Dermis blood vessel endothelial cell (primary cell): ENCODE measurements around the gene LINC01488. TPM values are rescaled to one million over a fixed set of nuclear protein-coding genes. Genes with fewer than 3 reads are reported as not detected.

ENCODE experiments used
- DNase-seq: peaks from one replicate; pipeline ENCODE4 v3.0.0; 2010
- total RNA-seq: library from RNA; depleted of rRNA; stranded (reverse); fragments of >200 nt; gene quantifications from 2 replicates; pipeline ENCODE4 v1.2.3, GENCODE V29; 2014

The LINC01488 gene
- total RNA-seq, result not detected in 2 replicates

DNA sequence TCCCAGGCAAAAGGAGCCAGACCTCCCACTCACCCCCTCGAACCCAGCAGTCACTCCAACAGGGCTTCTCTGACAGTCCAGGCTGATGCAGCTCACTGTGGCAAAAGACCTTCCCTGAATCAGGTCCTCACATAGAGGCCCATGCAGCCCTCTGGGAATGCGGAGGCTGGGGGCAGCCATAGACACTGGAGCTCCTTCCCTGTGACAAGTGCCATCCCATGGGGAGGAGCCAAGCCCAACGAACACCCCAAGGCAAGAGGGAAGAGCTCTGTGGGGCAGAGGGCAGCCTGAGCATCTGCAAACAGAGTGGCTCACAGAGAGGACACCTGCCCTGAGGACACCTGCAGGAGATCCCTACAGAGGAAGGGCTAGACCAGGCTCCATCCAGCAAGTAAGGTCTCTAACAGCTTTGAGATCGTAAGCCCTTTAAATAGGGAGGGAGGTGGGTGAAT lies at the start of gene LINC01488:
LINC01488 (plus strand) TSS at position 271 of the 452 bp plus-strand sequence.
- DNase-seq, result no peak

DNA sequence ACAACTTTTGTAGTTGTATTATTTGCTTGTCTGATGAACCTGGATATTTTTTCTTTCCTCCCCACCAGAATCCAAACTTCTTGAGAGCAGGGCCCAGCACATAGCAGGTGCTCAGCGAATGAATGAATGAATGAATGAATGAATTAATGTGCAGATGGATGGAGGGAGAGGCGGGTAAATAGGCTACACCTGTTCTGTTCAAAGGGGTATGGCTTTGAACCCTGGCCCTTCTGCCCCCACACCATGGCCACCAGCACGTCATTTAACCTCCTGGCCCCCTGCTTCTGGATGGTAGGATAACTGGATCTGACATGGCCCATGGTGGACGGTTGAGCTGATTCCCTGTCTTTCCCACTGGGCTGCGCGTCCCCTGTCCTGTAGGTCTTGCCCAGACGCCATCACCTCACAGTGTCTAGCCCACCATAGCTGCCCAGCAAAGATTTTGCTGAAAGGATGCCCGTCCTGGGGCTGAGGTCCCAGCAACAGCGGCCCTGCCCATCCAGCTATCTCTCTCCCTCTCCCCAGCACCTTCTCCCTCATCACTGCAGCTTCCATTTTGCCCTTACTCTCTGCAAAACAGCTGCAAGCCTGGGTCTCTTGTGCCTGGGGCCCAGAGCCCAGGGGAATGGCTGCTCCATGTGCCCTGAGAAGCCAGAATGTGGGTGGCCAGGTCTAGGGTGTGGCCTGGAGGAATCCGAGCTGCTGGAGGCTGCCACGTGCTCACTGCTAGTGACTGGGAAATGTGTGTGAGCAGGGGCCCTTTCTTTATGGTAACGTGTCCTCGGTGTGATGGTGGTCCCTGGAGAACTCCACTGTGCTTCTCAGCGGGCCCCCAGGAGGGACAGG lies 49.3 kb upstream of the LINC01488 start:
- DNase-seq, result no peak

DNA sequence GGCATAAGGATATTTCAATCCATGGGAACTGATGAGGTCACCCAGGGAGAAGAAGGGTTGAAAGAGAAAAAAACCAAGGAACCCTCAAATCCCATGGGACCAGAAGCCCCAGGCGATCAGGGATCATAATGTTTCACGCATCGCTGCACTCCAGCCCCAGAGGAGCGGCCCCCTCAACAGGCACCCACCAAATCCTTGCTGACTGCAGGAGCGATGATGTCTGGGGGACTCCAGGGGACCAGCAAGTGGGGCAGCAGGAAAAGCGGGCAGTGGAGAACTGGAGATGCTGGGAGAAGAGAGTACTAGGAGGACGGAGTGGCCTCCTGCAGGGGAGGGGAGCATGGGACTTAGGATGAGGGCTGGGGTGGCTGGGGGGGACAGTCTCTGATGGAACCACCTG lies 47.7 kb upstream of the LINC01488 start:
- DNase-seq, result no peak

DNA sequence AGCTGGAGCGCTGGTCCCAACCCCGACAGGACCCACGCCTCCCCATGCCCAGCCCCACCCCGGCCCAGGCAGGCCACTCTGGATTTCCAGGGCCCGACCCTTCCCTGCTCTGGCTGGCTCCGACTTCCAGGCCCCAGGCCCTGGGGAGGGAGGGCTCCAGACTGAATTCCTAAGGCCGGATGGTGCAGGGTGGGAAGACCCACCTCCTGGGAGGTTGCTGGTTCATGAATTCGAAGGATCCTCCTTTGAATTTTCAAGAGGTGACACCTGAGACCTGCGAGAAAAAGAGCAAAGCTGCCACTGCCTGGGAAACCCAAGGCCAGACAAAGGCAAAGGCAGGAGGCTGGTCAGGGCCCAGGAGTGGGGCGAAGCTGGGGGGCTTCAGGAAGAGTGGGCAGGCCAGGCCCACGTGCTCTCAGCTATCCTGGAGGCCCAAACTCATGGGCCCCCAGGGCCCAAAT lies 47.0 kb upstream of the LINC01488 start:
- no peak for DNase-seq

DNA sequence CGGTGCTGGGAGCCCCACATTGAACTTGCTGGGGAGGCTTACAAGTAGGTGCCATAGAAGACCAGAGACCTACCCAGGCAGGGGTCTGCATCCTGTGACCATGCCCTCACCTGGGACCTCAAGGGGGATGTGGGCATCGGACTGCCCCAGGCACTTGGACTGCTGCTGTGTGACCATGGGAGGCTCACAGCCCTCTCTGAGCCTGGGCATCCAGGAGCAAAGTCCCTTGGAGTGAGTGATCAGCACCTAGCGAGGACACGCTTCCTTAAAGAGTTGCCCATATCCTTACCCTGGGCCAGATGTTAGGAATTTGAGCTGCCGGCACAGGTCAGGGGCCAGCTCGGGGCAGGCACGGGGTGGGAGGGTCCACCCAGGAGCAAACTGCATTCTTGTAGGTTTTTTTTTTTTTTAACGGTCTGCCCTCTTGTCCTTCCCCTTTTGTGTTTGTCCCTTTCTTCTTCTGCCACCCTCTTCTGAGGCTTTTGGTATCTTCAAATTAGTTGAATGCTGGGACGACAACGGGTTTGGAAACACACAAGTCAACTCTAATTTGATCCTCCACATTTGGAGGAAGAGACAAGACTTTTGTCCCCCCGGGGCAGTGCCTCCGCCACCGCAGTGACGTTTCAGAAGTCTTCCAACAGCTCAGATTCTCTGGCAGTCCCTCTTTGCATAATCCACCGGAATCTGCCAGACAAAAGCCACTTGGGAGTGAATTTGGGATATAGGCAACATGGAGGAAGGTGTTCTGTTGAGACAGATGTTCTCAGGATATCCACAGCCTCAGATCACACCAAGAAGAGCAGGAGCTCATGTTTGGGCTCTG lies 46.1 kb upstream of the LINC01488 start:
- DNase-seq, result no peak

DNA sequence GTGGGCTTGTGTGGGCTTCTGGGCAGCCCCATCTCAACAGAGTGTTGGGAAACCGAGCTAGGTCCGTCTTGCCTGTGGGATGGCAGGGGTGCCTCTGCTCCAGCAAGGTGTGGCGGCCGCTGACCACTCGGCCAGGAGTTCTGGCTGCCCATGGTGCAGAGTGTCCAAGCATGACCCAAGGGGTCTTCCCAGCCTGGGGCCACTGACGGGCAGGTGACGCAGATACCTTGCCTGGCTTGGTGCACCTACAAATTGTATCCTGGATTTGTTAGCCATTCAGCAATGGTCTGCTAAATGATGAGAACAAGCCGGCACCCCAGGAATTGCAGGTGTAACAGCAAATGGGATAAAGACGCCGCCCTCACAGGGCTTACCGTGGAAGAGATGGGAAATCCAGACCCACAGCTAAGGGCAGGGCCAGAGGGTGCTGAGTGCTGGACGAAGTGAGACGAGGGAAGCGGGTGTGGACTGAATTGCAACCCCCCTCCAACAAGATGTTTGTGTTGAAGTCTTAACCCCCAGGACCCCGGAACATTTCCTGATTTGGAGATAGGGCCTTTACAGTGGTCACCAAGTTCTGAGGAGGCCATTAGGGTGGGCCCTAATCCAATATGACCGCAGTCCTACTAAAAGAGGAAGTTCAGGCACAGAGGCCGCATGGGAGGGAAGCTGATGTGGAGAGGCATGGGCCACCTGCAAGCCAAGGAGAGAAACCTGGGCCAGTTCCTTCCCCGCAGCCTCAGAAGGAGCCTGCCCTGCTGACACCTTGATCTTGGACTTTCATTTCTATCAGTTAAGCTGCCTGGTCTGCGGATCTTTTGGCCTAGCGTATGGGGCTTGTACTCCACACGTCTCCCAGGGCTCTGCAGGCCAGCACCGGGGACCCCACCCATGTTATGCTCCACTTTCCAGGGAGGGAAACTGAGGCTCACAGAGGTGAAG lies 45.2 kb upstream of the LINC01488 start:
- DNase-seq, result no peak

DNA sequence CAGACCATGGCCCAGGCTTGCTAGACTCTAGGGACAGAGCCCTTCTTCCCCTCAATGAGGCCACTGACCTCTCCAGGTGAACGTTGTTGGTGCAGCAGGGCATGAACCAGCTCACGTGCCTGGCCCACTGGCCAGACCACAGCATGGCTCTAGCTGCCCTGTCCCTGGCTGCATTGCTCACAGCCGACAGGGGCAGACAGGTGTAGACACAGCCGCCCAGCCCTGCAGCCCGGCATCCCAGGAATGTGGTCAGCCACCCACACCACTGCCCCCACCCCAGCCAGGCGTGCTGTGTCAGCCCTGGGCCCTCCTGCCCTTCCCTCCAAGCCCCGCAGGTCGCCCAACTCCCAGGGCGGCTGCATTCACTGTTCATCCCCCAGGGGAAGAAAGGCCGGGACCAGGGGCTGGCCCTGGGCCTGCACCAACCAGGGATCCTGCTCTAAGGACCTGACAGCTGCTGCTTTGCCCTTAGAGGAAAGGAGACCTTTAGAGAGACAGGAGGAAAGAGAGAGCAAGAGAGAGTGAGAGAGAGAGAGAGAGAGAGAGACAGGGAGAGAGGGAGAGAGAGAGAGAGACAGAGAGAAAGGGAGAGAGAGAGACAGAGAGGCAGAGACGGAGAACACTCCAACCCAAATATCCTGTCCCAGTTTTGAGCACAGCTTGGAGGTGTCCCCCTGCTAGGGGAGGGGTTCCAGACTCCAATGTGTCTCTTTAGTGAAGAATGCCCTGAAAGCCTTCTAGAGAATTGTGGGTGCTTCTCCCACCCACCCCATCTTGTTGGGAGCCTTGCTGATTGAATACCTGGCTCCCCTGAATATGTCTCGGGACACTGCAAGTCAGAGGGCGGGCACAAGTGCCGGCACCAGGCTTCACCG lies 44.2 kb upstream of the LINC01488 start:
- DNase-seq, result no peak

DNA sequence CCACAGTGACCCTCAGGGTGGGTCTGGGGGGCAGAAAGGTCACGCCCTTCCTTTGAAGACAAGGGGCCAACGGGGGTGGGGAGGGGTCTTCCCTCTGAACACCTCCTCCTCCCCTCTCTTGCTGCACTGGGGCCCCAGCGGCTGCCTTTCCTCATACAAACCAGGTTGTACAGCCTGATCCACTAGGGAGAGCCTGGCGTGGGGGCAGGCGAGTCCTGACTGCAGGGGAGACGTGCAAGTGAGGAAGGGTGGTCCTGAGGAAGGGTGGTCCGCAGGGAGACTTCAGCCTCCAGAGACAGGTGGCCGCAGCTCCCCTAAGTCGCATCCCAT lies 43.6 kb upstream of the LINC01488 start:
- DNase-seq, result no peak

DNA sequence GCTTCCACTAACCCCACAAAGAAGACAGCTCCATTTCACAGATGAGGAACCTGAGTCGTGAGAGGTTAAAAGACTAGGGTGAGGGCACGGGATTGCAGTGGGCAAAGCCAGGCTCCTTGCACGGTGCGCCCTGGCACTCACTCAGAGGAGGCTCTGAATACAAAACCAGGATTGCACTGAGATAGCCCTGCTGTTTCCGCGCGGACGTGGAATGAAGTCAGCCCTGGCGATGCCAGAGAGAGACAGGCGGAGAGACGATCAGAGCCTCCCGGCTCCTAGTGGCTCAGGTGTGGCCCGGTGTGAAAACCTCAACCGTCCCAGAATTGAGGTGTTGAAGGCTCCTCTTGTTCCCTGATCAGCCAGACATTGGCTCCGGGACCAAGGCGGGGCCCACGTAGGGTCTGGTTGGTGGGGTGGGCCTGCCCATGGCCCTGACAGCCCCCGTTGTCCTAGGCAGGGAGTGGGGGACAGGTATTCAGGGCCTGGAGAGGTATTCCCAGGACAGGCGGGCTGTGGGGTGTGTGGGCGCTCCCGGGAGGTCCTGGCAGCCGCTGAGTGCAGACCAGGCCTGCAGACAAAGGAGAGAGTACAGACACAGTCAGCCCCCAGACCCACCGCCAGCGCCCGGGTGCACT lies 43.1 kb upstream of the LINC01488 start:
- no peak for DNase-seq

DNA sequence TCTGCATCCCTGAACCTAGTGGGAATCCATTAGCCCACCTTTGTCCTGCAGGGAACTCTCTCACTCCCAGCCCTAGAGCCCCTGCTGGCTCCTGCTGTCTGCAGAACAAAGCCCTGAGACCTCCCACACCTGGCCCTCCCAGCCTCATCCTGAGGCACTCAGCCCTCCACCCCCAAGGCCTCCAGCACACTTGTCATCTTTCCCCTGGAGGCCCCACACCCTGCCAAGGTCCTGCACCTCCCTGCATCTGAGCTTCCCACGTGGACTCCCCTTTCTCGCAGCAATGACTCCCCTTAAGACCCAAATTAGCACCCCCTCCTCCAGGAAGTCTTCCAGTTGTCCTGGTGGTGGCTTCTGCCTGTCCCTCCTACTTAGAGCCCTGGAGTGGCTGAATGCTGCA lies 42.3 kb upstream of the LINC01488 start:
- no peak for DNase-seq

DNA sequence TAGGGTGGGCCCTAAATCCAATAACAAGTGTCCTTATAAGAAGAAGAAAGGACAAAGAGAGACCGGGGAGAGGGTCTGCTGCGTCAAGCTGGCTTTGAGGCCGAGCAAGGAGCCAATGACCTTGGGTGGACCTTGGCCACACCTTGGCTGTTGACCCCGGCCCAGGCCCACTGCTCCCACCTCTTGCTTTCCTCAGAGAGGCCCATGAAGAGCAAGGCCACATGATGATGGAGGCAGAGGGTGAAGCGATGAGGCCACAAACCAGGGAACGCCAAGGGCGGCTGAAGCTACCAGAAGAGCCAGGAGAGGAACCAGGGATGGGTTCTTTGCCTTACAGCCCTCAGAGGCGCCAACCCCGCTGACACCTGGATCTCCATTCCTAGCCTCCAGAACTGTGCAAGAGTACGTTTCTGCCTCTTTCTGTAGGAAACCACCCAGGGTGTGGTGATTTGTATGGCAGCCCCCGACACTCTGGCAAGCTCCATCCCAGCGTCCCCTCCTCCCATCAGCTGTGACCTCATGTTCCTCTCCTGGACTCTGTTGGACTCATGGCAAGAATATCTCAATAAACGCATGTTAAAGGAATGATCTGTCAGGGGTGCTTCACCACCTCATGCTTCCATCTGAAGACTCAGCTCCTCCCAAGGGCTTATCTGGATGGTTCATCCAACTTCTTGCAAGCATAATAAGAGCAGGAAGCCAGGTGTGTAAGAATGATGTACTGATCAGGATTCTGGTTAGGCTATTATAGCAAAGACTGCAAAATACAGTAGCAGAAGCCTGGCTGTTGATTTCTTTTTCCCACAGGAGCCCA lies 41.6 kb upstream of the LINC01488 start:
- DNase-seq, result no peak

DNA sequence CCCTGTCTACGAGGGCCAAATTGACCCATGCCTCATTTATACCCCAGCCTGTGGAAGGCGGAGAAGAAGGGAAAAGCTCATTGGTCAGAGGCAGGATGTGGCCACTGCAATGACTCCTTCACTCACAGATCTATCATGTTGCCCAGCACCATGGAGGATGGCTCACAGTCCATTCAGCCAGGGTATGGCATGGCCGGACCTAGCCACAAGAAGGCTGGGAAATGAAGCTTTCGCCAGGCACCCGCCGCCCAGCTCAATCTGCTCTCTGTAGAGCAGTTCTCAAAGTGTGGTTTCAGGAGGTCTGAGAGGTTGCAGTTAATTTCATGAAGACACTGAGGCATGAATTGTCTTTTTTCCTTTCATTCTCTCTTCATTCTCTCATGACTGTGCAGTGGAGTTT lies 40.6 kb upstream of the LINC01488 start:
- no peak for DNase-seq

DNA sequence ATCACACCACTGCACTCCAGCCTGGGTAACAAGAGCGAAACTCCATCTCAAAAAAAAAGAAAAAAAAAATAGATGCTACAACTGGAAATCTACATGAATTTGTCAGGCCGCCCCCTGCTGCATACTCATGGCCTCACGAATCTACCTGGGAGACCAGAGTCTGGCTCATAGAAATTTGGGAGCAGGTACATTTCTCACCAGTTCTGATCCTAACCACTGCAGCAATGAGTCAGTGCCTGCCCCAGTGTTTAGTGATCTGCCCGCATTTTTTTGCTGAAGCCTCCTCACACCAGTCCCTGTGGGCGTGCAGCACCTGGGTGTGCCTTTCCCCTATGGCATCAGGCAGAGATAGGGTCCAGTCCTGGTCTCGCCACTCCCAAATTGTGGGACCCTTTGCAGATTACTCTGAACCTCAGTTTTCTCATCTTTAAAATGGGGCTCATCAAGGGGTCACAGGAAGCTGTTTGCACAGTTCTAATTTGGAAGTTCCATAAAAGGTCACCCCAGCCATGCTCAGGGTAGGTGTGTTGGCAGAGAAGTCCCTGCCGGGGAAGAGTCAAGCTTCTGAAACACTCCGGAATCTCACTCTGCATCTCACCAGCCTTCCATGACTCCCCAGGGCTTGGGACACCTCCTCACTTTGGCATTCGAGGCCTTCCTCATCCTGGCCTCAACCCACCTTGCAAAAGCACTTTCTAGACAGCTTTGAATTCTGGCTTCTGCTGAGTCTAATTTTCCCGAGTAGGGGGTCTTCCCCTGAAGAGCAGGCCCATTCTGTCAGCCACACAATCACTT lies 39.3 kb upstream of the LINC01488 start:
- no peak for DNase-seq

DNA sequence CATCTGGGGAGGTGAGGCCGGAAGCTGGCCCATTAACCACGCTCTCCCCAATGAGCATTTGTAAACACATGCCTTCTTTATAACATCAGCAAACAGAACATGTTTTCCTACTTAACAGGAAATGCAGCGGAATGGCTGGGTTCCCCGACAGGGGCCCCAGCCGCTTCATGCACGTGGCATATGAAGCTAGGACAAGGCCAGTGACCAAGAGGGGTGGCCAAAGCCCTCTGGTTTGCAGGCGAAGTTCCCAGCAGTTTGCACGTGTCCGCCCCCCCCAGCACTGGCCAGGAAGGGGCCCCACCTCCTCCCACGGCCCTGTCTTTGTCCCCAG lies 38.7 kb upstream of the LINC01488 start:
- DNase-seq, result peak; percentile 53

DNA sequence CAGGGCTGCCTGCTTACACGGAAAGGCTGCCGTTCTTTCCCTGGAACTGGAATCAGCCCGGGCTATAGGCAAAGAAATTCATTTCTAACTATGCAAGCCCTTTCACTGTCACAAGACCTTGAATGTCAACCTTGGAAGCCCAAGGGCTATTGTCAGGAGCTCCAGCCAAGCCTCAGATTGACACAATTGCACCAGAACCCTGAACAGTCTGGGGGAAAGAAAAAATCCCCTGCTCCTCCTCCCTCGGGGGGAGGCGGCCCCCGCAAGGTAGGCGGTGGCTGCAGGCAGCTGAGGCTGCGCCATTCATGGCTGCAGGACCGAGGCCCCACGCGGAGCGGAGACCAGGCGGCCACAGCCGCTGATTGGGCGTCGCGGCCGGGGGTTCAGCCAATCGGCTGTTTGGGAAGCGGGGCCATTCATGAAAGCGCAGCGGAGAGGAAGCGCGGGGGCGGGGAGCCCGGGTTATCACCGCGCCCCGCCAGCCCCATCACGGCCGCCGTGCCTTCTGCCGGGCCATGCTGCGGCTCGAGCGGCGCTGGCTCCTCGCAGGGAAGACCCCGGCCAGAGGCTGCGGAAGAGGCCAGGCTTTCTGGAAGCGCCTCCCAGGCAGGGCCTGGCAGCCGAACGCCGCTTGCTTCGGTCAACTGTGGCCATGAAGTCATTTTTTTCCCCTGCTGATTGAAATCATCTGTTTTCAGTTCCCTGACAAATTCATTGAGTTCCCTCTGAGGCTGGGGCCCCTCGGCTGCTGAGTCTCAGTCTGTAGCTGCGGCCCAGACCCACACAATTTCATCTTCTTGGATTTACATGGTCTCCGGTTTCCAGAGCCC lies 38.1 kb upstream of the LINC01488 start:
- peak; percentile 94 for DNase-seq

DNA sequence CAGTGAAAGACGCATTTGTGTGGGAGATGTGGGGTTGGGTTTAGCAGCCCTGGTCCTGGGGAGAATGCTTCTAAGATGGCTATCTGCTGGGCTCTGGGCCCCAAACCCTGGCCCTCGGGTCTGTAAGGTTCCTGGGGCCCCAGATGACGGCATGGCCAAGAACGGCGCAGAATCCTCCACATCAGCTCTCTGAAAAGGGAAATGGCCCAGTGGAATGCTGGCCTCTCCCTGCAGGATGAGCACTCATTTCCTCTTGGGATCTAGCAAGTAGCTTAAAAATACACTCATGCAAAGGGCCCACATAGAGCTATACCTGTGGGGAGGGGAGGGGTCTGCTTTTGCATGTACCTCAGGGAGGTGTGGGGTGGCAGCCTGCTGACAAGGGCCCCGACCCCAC lies 37.5 kb upstream of the LINC01488 start:
- DNase-seq, result peak; percentile 76

DNA sequence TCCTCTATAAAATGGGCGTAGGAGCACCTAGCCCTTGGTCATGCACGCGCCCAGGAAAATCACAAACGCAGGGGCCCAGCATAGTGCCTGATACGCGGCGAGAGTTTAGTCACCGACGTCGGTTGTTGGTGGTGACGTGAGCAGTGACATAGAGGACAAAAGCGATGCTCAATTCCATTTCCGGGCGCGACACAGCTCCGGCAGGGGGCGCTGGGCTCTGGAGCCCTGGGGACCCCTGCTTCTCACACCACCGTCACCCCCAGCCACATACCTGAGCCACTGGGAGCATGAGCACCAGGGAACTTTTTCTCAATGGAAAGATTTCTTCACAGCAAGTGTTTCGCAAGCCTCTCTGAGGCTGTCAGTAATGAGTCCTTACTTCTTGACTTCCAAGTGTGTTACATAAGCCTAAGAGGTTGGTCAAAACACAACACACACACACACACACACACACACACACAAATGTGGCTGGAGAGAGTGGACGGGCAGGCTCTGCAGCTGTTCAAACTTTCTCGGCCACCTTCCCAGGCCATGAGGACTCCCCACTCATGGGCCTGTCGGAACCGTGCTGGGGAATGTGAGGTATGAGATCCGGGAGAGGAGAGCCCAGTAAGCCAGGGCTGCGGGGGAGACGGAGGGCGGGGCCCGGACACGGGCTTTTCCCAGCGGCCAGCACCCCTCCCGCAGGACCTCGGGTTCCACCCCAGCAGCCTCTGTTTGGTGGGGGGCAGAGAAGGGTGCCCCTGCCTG lies 36.9 kb upstream of the LINC01488 start:
- DNase-seq, result peak; percentile 58

DNA sequence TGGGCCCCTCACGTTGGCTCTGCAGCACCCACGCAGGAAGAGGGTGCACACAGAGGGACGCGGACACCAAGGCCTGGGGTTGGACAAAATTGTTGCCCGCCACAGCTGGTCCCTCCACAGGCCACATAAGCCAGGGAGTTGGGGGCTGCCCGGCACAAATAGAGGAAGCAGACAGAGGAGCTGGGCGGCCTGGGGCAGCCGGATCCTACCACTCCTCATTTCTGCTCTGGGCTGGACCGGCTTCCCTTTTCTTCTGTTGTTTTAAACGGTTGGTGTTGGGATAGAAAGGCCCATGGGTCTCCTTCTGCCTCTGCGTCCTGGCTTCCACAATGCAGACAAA lies 36.4 kb upstream of the LINC01488 start:
- DNase-seq, result no peak
